OCI-LY3 (cell line): ENCODE data around the gene USP2.

Experiments
- H2AFZ ChIP-seq: fragments of 200-600, 300-600 bp; shearing (Covaris generic); 2 replicates; pipeline ENCODE4 v1.6.0; 2014; ENCODE audit warnings: antibody characterized with exemption, low read depth, low read length
- H3K27ac ChIP-seq: fragments of 200-600, 300-600 bp; sonication (generic); 2 replicates; pipeline ENCODE4 v1.5.1; 2014; ENCODE audit warnings: mild to moderate bottlenecking, low read length, moderate library complexity, mixed read lengths
- H3K27me3 ChIP-seq: fragments of 200-600, 300-600 bp; sonication (generic); 2 replicates; pipeline ENCODE4 v1.6.1; 2014; ENCODE audit warnings: low read depth, low read length, mixed read lengths
- H3K36me3 ChIP-seq: fragments of 200-600, 300-600 bp; sonication (generic); replicated peaks from 2 replicates; pipeline ENCODE3; 2014; ENCODE audit warnings: low read depth, low read length, mixed read lengths
- H3K4me1 ChIP-seq: fragments of 300-600, 200-600 bp; sonication (generic); 2 replicates; pipeline ENCODE4 v1.6.1; 2014; ENCODE audit warnings: low read length, mixed read lengths
- H3K4me2 ChIP-seq: fragments of 200-600, 300-600 bp; sonication (generic); 2 replicates; pipeline ENCODE4 v1.6.1; 2014; ENCODE audit warnings: low read length, mixed read lengths
- H3K4me3 ChIP-seq: fragments of 300-600, 200-600 bp; sonication (generic); 2 replicates; pipeline ENCODE4 v1.5.1; 2014; ENCODE audit warnings: antibody characterized with exemption, mild to moderate bottlenecking, low read length, moderate library complexity
- H3K79me2 ChIP-seq: fragments of 300-600, 200-600 bp; shearing (Covaris generic); 2 replicates; pipeline ENCODE4 v1.6.1; 2014; ENCODE audit warnings: mild to moderate bottlenecking, low read length, mixed read lengths
- H3K9ac ChIP-seq: fragments of 300-600, 200-600 bp; shearing (Covaris generic); 2 replicates; pipeline ENCODE4 v1.6.0; 2014; ENCODE audit warnings: mild to moderate bottlenecking, low read length, moderate library complexity
- H3K9me3 ChIP-seq: fragments of 200-600, 300-600 bp; shearing (Covaris generic); 2 replicates; pipeline ENCODE4 v1.6.1; 2014; ENCODE audit warnings: low read length, mixed read lengths; ENCODE audit not compliant: insufficient read depth
- H4K20me1 ChIP-seq: fragments of 200-600, 300-600 bp; sonication (generic); 2 replicates; pipeline ENCODE4 v1.6.1; 2016; ENCODE audit warnings: low read length, mixed read lengths; ENCODE audit not compliant: insufficient read depth
- EZH2phosphoT487 ChIP-seq: fragments of 200-600 bp; shearing (Covaris generic); IDR thresholded peaks from 2 replicates; pipeline ENCODE4 v1.6.1; 2018; ENCODE audit warnings: antibody characterized with exemption, mixed run types, low read depth
- TF ChIP-seq, protein P1 (sequence below): fragments of 200-600, 300-600 bp; sonication (generic); IDR thresholded peaks from 2 replicates; pipeline ENCODE4 v1.5.1; 2014; ENCODE audit warnings: antibody characterized with exemption, low read length, low read depth

The USP2 gene

DNA sequence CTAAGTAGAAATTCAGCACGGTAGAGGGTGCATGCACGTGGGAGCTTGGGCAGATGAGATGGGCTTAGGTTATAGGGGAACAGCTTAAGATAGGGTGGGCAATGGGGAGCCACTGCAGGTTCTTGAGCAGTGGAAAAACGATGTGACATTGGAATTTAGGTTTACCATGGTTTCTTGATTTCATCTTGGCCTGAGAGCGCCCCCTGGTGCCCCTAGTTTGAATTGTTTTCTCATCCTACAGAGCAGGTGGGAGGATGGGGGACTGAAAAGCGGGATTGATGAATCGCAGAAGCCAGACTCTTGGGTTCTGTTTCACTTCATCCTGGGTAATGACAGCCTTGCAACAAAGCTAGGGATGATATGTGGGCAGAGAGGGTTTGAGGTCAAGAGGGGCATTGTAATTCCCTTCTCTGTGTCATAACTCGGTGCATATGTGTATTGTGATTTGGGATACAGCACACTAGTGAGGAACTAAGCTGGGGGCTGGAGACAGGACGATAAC, 57.9 kb downstream of the USP2 start:
- TF ChIP-seq, protein P1, sequence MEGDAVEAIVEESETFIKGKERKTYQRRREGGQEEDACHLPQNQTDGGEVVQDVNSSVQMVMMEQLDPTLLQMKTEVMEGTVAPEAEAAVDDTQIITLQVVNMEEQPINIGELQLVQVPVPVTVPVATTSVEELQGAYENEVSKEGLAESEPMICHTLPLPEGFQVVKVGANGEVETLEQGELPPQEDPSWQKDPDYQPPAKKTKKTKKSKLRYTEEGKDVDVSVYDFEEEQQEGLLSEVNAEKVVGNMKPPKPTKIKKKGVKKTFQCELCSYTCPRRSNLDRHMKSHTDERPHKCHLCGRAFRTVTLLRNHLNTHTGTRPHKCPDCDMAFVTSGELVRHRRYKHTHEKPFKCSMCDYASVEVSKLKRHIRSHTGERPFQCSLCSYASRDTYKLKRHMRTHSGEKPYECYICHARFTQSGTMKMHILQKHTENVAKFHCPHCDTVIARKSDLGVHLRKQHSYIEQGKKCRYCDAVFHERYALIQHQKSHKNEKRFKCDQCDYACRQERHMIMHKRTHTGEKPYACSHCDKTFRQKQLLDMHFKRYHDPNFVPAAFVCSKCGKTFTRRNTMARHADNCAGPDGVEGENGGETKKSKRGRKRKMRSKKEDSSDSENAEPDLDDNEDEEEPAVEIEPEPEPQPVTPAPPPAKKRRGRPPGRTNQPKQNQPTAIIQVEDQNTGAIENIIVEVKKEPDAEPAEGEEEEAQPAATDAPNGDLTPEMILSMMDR: peak; percentile 87
- TF ChIP-seq EZH2phosphoT487: no peak
- Histone ChIP-seq H3K27me3 (no peaks in the 10 kb centered on the region), H3K36me3 (no peaks in the 10 kb centered on the region), H3K4me3 (no peak overlapping the region), H3K27ac (no peak overlapping the region), H3K9ac (no peak overlapping the region), H3K4me2 (peak overlapping the region; percentile 59), H4K20me1 (no peaks in the 10 kb centered on the region), H2AFZ (no peak overlapping the region; the same call in 1 of the 2 replicates), H3K9me3 (no peaks in the 10 kb centered on the region), H3K79me2 (no peaks in the 10 kb centered on the region), H3K4me1 (peaks cover 35% of the 10 kb centered on the region)

DNA sequence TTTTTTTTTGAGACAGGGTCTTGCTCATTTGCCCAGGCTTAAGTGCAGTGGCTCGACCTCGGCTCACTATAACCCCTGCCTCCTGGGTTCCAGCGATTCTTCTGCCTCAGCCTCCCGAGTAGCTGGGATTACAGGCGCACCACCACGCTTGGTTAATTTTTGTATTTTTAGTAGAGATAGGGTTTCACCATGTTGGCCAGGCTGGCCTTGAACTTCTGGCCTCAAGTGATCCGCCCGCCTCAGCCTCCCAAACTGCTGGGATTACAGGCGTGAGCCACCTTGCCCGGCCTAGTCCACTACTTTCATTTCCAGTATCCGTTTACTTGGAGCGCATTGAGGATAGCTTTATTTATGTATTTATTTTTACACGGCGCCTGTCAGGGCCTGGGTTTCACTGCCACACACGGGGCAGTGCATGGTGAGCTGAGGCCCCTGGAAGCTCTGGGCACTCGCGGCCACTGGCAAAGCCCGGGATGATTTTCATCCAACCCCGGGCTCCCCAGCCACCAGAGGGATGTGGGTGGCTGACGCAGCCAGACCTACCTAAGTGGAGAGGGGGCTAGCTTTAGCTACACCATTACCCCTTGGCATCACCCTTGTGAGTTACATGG, 58.5 kb downstream of the USP2 start:
- Histone ChIP-seq H3K27me3 (no peaks in the 10 kb centered on the region), H3K79me2 (no peaks in the 10 kb centered on the region), H4K20me1 (no peaks in the 10 kb centered on the region), H3K9ac (no peak overlapping the region), H3K36me3 (no peaks in the 10 kb centered on the region), H3K4me1 (peaks cover 41% of the 10 kb centered on the region), H3K4me3 (peak overlapping the region; percentile 86; the same call in 1 of the 2 replicates), H3K9me3 (no peaks in the 10 kb centered on the region), H3K27ac (0 out of 2 replicates have a peak overlapping the region, but pooled peaks have one; percentile 86), H2AFZ (no peak overlapping the region), H3K4me2 (peak overlapping the region; percentile 100)
- no peak for TF ChIP-seq EZH2phosphoT487
- TF ChIP-seq, protein P1: no peak

DNA sequence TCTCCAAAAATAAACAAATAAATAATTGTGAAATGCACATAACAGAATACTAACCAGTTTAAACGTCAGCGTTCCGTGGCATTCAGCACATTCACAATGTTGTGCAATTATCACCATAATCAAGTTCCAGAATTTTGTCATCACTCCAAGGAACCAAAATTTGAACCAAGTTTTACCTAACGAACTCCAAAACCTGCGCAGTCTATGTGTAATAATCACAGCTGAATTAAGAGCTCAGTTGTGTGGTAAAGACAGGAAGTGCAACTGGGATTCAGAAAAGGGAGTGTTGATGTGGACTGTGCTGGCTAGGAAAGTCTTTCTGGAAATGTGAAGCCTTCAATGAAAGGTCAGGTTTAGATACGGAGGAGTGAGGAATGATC, 59.1 kb downstream of the USP2 start:
- H4K20me1 ChIP-seq: no peaks in the 10 kb centered on the region
- TF ChIP-seq, protein P1: no peak
- TF ChIP-seq EZH2phosphoT487: no peak
- no peaks in the 10 kb centered on the region for H3K9me3 ChIP-seq
- peak overlapping the region; percentile 100 for H3K4me2 ChIP-seq
- H3K36me3 ChIP-seq: no peaks in the 10 kb centered on the region
- H3K4me3 ChIP-seq: peak overlapping the region; percentile 86
- H3K27me3 ChIP-seq: no peaks in the 10 kb centered on the region
- H3K79me2 ChIP-seq: no peaks in the 10 kb centered on the region
- peak overlapping the region; percentile 86 for H3K27ac ChIP-seq
- 0 out of 2 replicates have a peak overlapping the region, but pooled peaks have one; percentile 17 for H2AFZ ChIP-seq
- peaks cover 48% of the 10 kb centered on the region for H3K4me1 ChIP-seq
- H3K9ac ChIP-seq: peak overlapping the region; percentile 89

DNA sequence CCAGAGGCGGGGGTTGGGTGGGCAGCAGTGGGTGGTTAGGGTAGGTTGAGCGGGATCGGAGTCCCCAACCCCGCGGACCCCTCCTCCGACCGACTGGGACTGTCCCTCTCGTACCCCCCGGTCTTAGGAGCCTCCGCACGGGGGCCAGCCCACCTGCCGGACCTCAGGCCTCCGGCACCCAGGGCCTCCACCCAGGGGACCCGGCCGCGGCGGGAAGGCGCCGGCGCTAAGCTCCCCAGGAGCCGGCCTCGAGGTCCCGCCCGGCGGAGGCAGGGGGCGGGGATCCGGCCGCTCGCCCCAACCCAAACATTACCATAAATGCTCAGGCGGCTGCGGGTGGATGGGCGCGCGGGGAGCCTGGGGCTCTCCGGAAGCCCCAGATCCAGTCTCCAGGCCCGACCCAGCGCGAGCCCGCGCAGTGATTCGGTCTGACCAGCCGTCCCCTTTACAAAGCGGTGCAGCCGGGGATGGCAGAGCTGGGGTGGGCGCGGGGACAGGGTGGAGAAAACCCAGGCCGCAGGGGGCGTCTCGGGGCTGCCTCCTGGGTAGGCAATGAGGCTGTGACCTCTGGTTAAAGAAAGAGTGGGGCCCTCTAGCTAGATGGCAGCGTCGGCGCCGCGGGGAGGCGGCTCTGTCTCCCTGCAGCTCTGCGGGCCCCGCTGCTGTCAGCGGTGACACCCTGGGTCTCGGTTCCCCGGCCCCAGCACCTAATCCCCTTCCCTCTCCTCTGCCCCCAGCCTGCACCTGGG, 60.5 kb downstream of the USP2 start:
- Histone ChIP-seq H3K4me2 (peak overlapping the region; percentile 100), H4K20me1 (no peaks in the 10 kb centered on the region), H2AFZ (peak overlapping the region; percentile 42; the same call in 1 of the 2 replicates), H3K9me3 (no peaks in the 10 kb centered on the region), H3K36me3 (no peaks in the 10 kb centered on the region), H3K9ac (peak overlapping the region; percentile 89), H3K27ac (peak overlapping the region; percentile 86), H3K27me3 (peaks cover 10% of the 10 kb centered on the region), H3K4me1 (peaks cover 55% of the 10 kb centered on the region), H3K4me3 (peak overlapping the region; percentile 86), H3K79me2 (no peaks in the 10 kb centered on the region)
- TF ChIP-seq EZH2phosphoT487: no peak
- TF ChIP-seq, protein P1: 0 out of 2 replicates have a peak, but pooled peaks have one; percentile 5
